Measurements from ENCODE around the gene AGXT.

- TF ChIP-seq EZH2 (IDR thresholded peaks at IDR 0.05) (no peak), POLR2AphosphoS5 (IDR thresholded peaks at IDR 0.05; ENCODE audit: borderline replicate concordance, low read depth, low read length) (no peak), FOXP2 (optimal IDR thresholded peaks at IDR 0.05; ENCODE audit: control extremely low read depth, extremely low read length, insufficient read depth) (no peak)
Observed at GRCh38 chr2:240902615-240903041, 34.0 kb downstream of the AGXT start.
